Lung (tissue), 12 donors: ENCODE data around the gene TFCP2L1. TPM values are rescaled to one million over a fixed set of nuclear protein-coding genes. Genes with fewer than 3 reads are reported as not detected.

Experiments
- ATAC-seq: fragments of 200-7000 bp; cut with Tn5 transposase; one replicate; pipeline ENCODE4 v1.9.1; 2020; ENCODE audit warnings: moderate number of reproducible peaks; ENCODE audit not compliant: insufficient read depth, low FRiP score
- DNase-seq, 3 donors: peaks; one replicate each; pipeline ENCODE4 v3.0.0-alpha.2; 2013 to 2017
- H3K27ac ChIP-seq, 2 donors: one replicate each; pipeline ENCODE4 v1.5.1; 2013; ENCODE audit warnings: mild to moderate bottlenecking in 2 of 2, moderate library complexity in 2 of 2, control low read depth in 1 of 2, inconsistent platforms in 1 of 2, low read depth in 1 of 2, low read length in 1 of 2
- H3K27me3 ChIP-seq, 3 donors: one replicate each; pipeline ENCODE4 v1.5.1; 2013; ENCODE audit warnings: low read length in 2 of 3; ENCODE audit not compliant: control insufficient read depth in 3 of 3, insufficient read depth in 3 of 3
- H3K36me3 ChIP-seq, 4 donors: one replicate each; pipeline ENCODE4 v1.5.1; 2013; ENCODE audit warnings: low read length in 4 of 4, mild to moderate bottlenecking in 1 of 4, moderate library complexity in 1 of 4; ENCODE audit not compliant: control insufficient read depth in 4 of 4, insufficient read depth in 4 of 4
- H3K4me1 ChIP-seq, 5 donors: one replicate each; pipeline ENCODE4 v1.5.1; 2013; ENCODE audit warnings: low read length in 5 of 5, mild to moderate bottlenecking in 2 of 5, moderate library complexity in 1 of 5; ENCODE audit not compliant: control insufficient read depth in 5 of 5, insufficient read depth in 5 of 5
- H3K4me3 ChIP-seq: one replicate; pipeline ENCODE4 v1.5.1; 2013; ENCODE audit warnings: mild to moderate bottlenecking, control low read depth, moderate library complexity
- H3K9ac ChIP-seq, 2 donors: one replicate each; pipeline ENCODE4 v1.5.1; 2013; ENCODE audit warnings: low read length in 2 of 2, control low read depth in 1 of 2; ENCODE audit not compliant: insufficient read depth in 1 of 2
- H3K9me3 ChIP-seq, 4 donors: one replicate each; pipeline ENCODE4 v1.5.1; 2013; ENCODE audit warnings: low read length in 3 of 4, mild to moderate bottlenecking in 1 of 4, moderate library complexity in 1 of 4; ENCODE audit not compliant: control insufficient read depth in 4 of 4, insufficient read depth in 3 of 4
- whole genome bisulfite sequencing, 2 donors: extraction: QIAGEN DNeasy Blood & Tissue Kit; methylation state at CpG; one replicate each; pipeline ENCODE4 v1.1.7; 2013; 5-methylcytosine and 5-hydroxymethylcytosine counted together
- polyA plus RNA-seq, 2 donors: library from polyadenylated mRNA; stranded (reverse); fragments of 200-250 nt; gene quantifications; one replicate each; pipeline ENCODE4 v1.2.1, GENCODE V29; 2013
- total RNA-seq, 2 donors: library from RNA; depleted of rRNA in 1 of 2; stranded (reverse); fragments of >200 nt in 1 of 2; gene quantifications; one replicate each; pipeline ENCODE4 v1.2.1, GENCODE V29; 2014 to 2021
- TF ChIP-seq, protein P1 (sequence below): IDR thresholded peaks from 2 replicates; pipeline ENCODE4 v1.5.1; 2012; ENCODE audit warnings: mild to moderate bottlenecking; ENCODE audit errors: control extremely low read depth, extremely low read depth
- donor health status: control.
- donor health status: control.
- donor health status: Bipolar disorder and iron deficiency.
- donor health status: healthy.
- donor health status: DM: yes; HTN: yes; CAD: no.

The TFCP2L1 gene
- total and polyA plus RNA-seq, 4 donors = 2.8 to 36.1 (median 6.7) TPM

- H3K4me1 ChIP-seq = peaks cover 0 to 9% (median 0%) of the 10 kb centered on the region in 5 donors
- no peak overlapping the region for H3K27ac ChIP-seq
- DNase-seq (no peak), ATAC-seq (no peak)
- H3K36me3 ChIP-seq = no peaks in the 10 kb centered on the region
- no peak overlapping the region for H3K9ac ChIP-seq
- WGBS, 2 donors = 88 to 89% methylated on average over 14 of the region's 14 CpGs
- H3K9me3 ChIP-seq = peaks cover 0 to 2% (median 0%) of the 10 kb centered on the region in 4 donors
- TF ChIP-seq, protein P1, sequence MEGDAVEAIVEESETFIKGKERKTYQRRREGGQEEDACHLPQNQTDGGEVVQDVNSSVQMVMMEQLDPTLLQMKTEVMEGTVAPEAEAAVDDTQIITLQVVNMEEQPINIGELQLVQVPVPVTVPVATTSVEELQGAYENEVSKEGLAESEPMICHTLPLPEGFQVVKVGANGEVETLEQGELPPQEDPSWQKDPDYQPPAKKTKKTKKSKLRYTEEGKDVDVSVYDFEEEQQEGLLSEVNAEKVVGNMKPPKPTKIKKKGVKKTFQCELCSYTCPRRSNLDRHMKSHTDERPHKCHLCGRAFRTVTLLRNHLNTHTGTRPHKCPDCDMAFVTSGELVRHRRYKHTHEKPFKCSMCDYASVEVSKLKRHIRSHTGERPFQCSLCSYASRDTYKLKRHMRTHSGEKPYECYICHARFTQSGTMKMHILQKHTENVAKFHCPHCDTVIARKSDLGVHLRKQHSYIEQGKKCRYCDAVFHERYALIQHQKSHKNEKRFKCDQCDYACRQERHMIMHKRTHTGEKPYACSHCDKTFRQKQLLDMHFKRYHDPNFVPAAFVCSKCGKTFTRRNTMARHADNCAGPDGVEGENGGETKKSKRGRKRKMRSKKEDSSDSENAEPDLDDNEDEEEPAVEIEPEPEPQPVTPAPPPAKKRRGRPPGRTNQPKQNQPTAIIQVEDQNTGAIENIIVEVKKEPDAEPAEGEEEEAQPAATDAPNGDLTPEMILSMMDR = no peak
- H3K27me3 ChIP-seq = no peaks in the 10 kb centered on the region
- no peak overlapping the region for H3K4me3 ChIP-seq
These were observed 84.3 kb downstream of the TFCP2L1 start for GRCh38 chr2:121200419-121201315.

- no peak for DNase-seq
- ATAC-seq = no peak
- H3K9me3 ChIP-seq = peaks cover 0 to 2% (median 0%) of the 10 kb centered on the region in 4 donors
- H3K4me3 ChIP-seq = no peak overlapping the region
- H3K9ac ChIP-seq = no peak overlapping the region
- H3K36me3 ChIP-seq = no peaks in the 10 kb centered on the region
- H3K27me3 ChIP-seq = no peaks in the 10 kb centered on the region
- H3K27ac ChIP-seq = no peak overlapping the region
- TF ChIP-seq, protein P1 = no peak
- 81 to 84% methylated on average over 8 of the region's 8 CpGs for WGBS, 2 donors
- H3K4me1 ChIP-seq = peaks cover 0 to 9% (median 0%) of the 10 kb centered on the region in 5 donors
These were observed 85.0 kb downstream of the TFCP2L1 start for GRCh38 chr2:121200011-121200347.

DNA sequence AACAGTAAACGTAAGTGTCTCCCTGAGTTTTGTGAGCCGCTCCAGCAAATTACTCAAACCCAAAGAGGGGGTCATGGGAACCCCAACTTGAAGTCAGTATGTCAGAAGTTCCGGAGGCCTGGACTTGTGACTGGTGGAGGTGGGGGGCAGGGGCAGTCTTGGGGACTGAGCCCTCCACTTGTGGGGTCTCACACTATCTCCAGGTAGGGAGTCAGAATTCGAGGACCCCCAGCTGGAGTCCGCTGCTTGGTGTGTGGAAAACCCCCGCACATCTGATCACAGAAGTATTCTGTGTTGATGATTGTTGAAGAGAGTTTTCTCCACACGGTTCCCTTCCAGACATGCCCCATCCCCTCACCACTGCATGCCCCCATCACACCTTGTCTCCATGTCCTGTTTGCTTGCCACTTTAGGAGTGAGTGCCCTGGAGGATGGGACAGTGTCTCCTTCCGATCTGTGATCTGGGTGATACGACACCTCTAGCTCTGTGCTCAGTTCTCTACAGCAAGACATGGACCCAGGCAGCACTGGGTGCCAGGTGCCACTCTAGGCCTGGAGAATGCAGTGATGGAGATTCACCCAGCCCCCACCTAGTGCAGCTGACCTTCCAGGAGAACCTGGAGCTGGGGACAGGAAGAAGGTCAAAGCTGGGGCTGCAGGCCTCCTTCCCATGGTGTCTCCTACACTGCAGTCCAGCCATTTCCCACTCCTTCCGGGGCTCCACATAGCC, 85.6 kb downstream of the TFCP2L1 start:
- peaks cover 0 to 9% (median 0%) of the 10 kb centered on the region in 5 donors for H3K4me1 ChIP-seq
- DNase-seq (no peak), ATAC-seq (no peak)
- no peak overlapping the region for H3K27ac ChIP-seq
- H3K9me3 ChIP-seq = peaks cover 0 to 2% (median 0%) of the 10 kb centered on the region in 4 donors
- no peak overlapping the region for H3K9ac ChIP-seq
- no peak overlapping the region for H3K4me3 ChIP-seq
- H3K27me3 ChIP-seq = no peaks in the 10 kb centered on the region
- TF ChIP-seq, protein P1 = no peak
- 92 to 94% methylated on average over 10 of the region's 10 CpGs for WGBS, 2 donors
- no peaks in the 10 kb centered on the region for H3K36me3 ChIP-seq
